HepG2 (cell line): Measurements from ENCODE around the gene TMOD2. TPM values are rescaled to one million over a fixed set of nuclear protein-coding genes. Genes with fewer than 3 reads are reported as not detected.

Experiments
- ATAC-seq: fragments of 200-7000 bp; cut with Tn5 transposase; 3 replicates; pipeline ENCODE4 v1.9.1; 2020; ENCODE audit warnings: mild to moderate bottlenecking, moderate library complexity
- BruUV-seq: library from RNA; stranded (reverse); fragments of 400-500 nt; replicated peaks from 2 replicates; lab custom pipeline; 2021; lab: Mats Ljungman, UMichigan
- CTCF ChIA-PET: fragments of 300-600 bp; formaldehyde crosslinking; extraction: SDS; loops from one replicate; lab custom pipeline; 2021; ENCODE audit warnings: low total read pairs, inconsistent platforms, low intra/inter-chr PET ratio; lab: Yijun Ruan, JAX
- POLR2A ChIA-PET: fragments of 350-600 bp; sonication (Branson Sonifier 250); formaldehyde crosslinking; loops from one replicate; lab custom pipeline; 2020; ENCODE audit warnings: antibody characterized with exemption, inconsistent platforms; lab: Yijun Ruan, JAX
- DNase-seq: peaks from one replicate; pipeline ENCODE4 v3.0.0-alpha.2; 2015; ENCODE audit warnings: low spot score
- FAIRE-seq: peaks from 3 replicates; lab custom pipeline; 2011; peaks lifted over from hg19 to GRCh38; lab: Jason Lieb, UNC
- H2AFZ ChIP-seq: one replicate; pipeline ENCODE4 v1.6.1; 2011; ENCODE audit warnings: low read length, inconsistent platforms
- H3K27ac ChIP-seq: fragments of 300-600 bp; 3 replicates; pipeline ENCODE4 v1.8.0; 2011; ENCODE audit warnings: mixed run types, mild to moderate bottlenecking, mixed read lengths, low read length, inconsistent platforms; ENCODE audit not compliant: insufficient read depth; ENCODE audit errors: extremely low read length
- H3K27me3 ChIP-seq, 2 experiments: fragments of 200-600 bp in 1 of 2; 2 replicates in 1 of 2; 3 replicates in 1 of 2; pipeline versions ENCODE4 v1.6.0 to v1.8.0; 2011; ENCODE audit warnings: low read length in 2 of 2, mild to moderate bottlenecking in 2 of 2, moderate library complexity in 2 of 2, inconsistent platforms in 1 of 2; ENCODE audit not compliant: insufficient read depth in 2 of 2, control insufficient read depth in 1 of 2
- H3K36me3 ChIP-seq, 2 experiments: fragments of 200-600 bp in 1 of 2; replicated peaks in 1 of 2; 2 replicates in 1 of 2; 3 replicates in 1 of 2; pipeline versions ENCODE4 v1.5.1 to v1.8.0; 2011; ENCODE audit warnings: low read length in 2 of 2, inconsistent platforms in 1 of 2; ENCODE audit not compliant: insufficient read depth in 2 of 2, control insufficient read depth in 1 of 2
- H3K4me1 ChIP-seq: 2 replicates; pipeline ENCODE4 v1.5.1; 2012; ENCODE audit warnings: low read length, inconsistent platforms; ENCODE audit not compliant: insufficient read depth
- H3K4me2 ChIP-seq: 2 replicates; pipeline ENCODE4 v1.6.0; 2011; ENCODE audit warnings: low read depth, low read length, inconsistent platforms
- H3K4me3 ChIP-seq, 3 experiments: fragments of 200-600 bp in 1 of 3; sonication (generic), shearing (Covaris generic) in 1 of 3; replicated peaks in 1 of 3; 2 replicates each; pipeline ENCODE4 v1.5.1; 2011 to 2016; ENCODE audit warnings: low read length in 3 of 3, inconsistent platforms in 2 of 3, low read depth in 2 of 3, mild to moderate bottlenecking in 2 of 3, control low read depth in 1 of 3, mixed read lengths in 1 of 3; ENCODE audit not compliant: insufficient read depth in 1 of 3
- H3K79me2 ChIP-seq: one replicate; pipeline ENCODE4 v1.6.1; 2011; ENCODE audit warnings: low read length, inconsistent platforms; ENCODE audit not compliant: insufficient read depth
- H3K9ac ChIP-seq: 2 replicates; pipeline ENCODE4 v1.6.0; 2011; ENCODE audit warnings: mild to moderate bottlenecking, low read depth, low read length, inconsistent platforms; ENCODE audit not compliant: insufficient read depth
- H3K9me3 ChIP-seq: 2 replicates; pipeline ENCODE4 v1.5.1; 2012; ENCODE audit warnings: mild to moderate bottlenecking, low read length
- H4K20me1 ChIP-seq: 2 replicates; pipeline ENCODE4 v1.6.0; 2011; ENCODE audit warnings: inconsistent platforms, mild to moderate bottlenecking, low read length, moderate library complexity; ENCODE audit not compliant: insufficient read depth
- AKAP8 ChIP-seq: sonication (generic); formaldehyde crosslinking; IDR thresholded peaks from 2 replicates; pipeline ENCODE4 v1.5.1; 2020; ENCODE audit warnings: mild to moderate bottlenecking, missing genetic modification reagents
- ATF7-NPFF ChIP-seq: sonication (generic); formaldehyde crosslinking; IDR thresholded peaks from 2 replicates; pipeline ENCODE4 v1.8.1; 2023; ENCODE audit warnings: mild to moderate bottlenecking, low read depth, missing genetic modification reagents, moderate library complexity
- GABPB1 ChIP-seq: IDR thresholded peaks from 2 replicates; pipeline ENCODE4 v1.6.1; 2016; ENCODE audit warnings: mild to moderate bottlenecking, missing genetic modification reagents, moderate library complexity, missing compliant biosample characterization
- IKZF1 ChIP-seq: fragments of 450-650 bp; IDR thresholded peaks from 2 replicates; pipeline ENCODE4 v1.7.1; 2016
- JDP2 ChIP-seq: sonication (generic); formaldehyde crosslinking; IDR thresholded peaks from 2 replicates; pipeline ENCODE4 v1.8.1; 2022; ENCODE audit warnings: missing genetic modification reagents, borderline replicate concordance
- SP5 ChIP-seq: IDR thresholded peaks from 2 replicates; pipeline ENCODE4 v1.6.1; 2016; ENCODE audit warnings: low read depth, borderline replicate concordance
- TIGD3 ChIP-seq: sonication (generic); formaldehyde crosslinking; IDR thresholded peaks from 2 replicates; pipeline ENCODE4 v1.5.1; 2020; ENCODE audit warnings: mild to moderate bottlenecking, missing genetic modification reagents, borderline replicate concordance
- ZBTB40 ChIP-seq, 2 experiments: fragments of 450-650 bp in 1 of 2; sonication (generic) in 1 of 2; formaldehyde crosslinking in 1 of 2; IDR thresholded peaks; 2 replicates each; pipeline versions ENCODE4 v1.6.1 to v1.8.0; 2016 to 2022; ENCODE audit warnings: antibody characterized with exemption in 1 of 2, mild to moderate bottlenecking in 1 of 2, missing genetic modification reagents in 1 of 2
- ZNF672 ChIP-seq: sonication (generic); formaldehyde crosslinking; IDR thresholded peaks from 2 replicates; pipeline ENCODE4 v1.8.1; 2022; ENCODE audit warnings: missing genetic modification reagents
- ZNF704 ChIP-seq: sonication (generic); formaldehyde crosslinking; IDR thresholded peaks from 2 replicates; pipeline ENCODE4 v1.8.1; 2023; ENCODE audit warnings: mild to moderate bottlenecking, inconsistent platforms, moderate library complexity, missing genetic modification reagents, borderline replicate concordance
- WGBS: methylation state at CpG from one replicate; pipeline ENCODE4 v1.1.6; 2017; ENCODE audit warnings: low lambda C conversion rate; 5-methylcytosine and 5-hydroxymethylcytosine counted together
- in situ Hi-C: cut with HindIII; loops from 2 replicates; pipeline ENCODE4 v1.10.0; 2017; ENCODE audit warnings: low pct_unique_long_range_greater_than_20kb; ENCODE audit not compliant: extremely low pct_ligation_motif_present
- intact Hi-C: fragments of 100-400 bp; cut with micrococcal nuclease; formaldehyde crosslinking; loops from one replicate; pipeline ENCODE4 v1.10.0; 2022; ENCODE audit not compliant: unreplicated experiment
- polyA plus RNA-seq, 8 experiments: library from polyadenylated mRNA; depleted of rRNA in 3 of 8; stranded (reverse) in 7 of 8; unstranded in 1 of 8; fragments of >200 nt; fragmentation: Illumina TruSeq in 4 of 8; extraction: Trizol in 4 of 8; gene quantifications; 2 replicates each; pipeline versions ENCODE4 v1.2.1 to v1.2.3, GENCODE V29; 2011 to 2016; ENCODE audit warnings: low read depth in 4 of 8, missing spikeins in 1 of 8, mixed read lengths in 1 of 8; ENCODE audit not compliant: insufficient read depth in 1 of 8
- total RNA-seq, 5 experiments: library from RNA; depleted of rRNA; stranded (reverse); fragments of >200 nt; fragmentation: Illumina TruSeq; extraction: Trizol; gene quantifications; 2 replicates each; pipeline ENCODE4 v1.2.3, GENCODE V29; 2016; ENCODE audit warnings: low read depth in 1 of 5

Gene TMOD2
- total and polyA plus RNA-seq, 2 of the 13 experiments (the other 11 are each of a cell fraction or from before 2014, with no cell fraction given) = 0.01 to 0.02 TPM

- TF ChIP-seq ZNF704 (CRISPR knock-in tag) = no peak
Measured at GRCh38 chr15:51736069-51736468, 15.3 kb upstream of the TMOD2 start (continued).

- Histone ChIP-seq H3K9me3 (no peaks in the 10 kb centered on the region), H3K9ac (no peak overlapping the region), H3K4me3 (peak overlapping the region; percentile 34 to 70 (median 47); a peak in 5 of 6 replicates), H3K36me3 (no peaks in the 10 kb centered on the region), H4K20me1 (no peaks in the 10 kb centered on the region), H3K27ac (no peak overlapping the region), H3K4me2 (peak overlapping the region; percentile 82), H3K79me2 (no peaks in the 10 kb centered on the region), H3K27me3 (peaks cover 0 to 42% of the 10 kb centered on the region in 2 experiments; a peak in 3 of 5 replicates), H3K4me1 (no peaks in the 10 kb centered on the region), H2AFZ (no peak overlapping the region)
- CTCF ChIA-PET = no interaction called here
- no TSS peak for BruUV-seq
- in situ Hi-C loops = no loop called here
- DNase-seq = no peak
- POLR2A ChIA-PET = no interaction called here
- intact Hi-C loops = no loop called here
- FAIRE-seq = no peak
- ATAC-seq = peak; percentile 74
- 42% methylated on average over 7 of the region's 69 CpGs for WGBS
- TF ChIP-seq ZBTB40 (IDR thresholded peaks at IDR 0.05) (no peak), ZBTB40 (CRISPR knock-in tag; IDR thresholded peaks at IDR 0.05) (no peak), TIGD3 (CRISPR knock-in tag) (no peak), JDP2 (no peak), ZNF672 (CRISPR knock-in tag) (no peak), SP5 (CRISPR knock-in tag) (no peak), GABPB1 (CRISPR knock-in tag) (no peak), AKAP8 (CRISPR knock-in tag) (0 out of 2 replicates have a peak, but pooled peaks have one; percentile 35), ATF7-NPFF (peak; percentile 33; the same call in 1 of the 2 replicates), IKZF1 (no peak)
Measured at GRCh38 chr15:51736751-51737521, 14.5 kb upstream of the TMOD2 start.
